BLaER1 treated with 17β-estradiol and CSF1 and Interleukin-3, amounts not matched to agents 10 nM and 100 nM (cell line): Measurements from ENCODE around the gene NTM.

Source experiments
- H3K27ac ChIP-seq, 11 experiments: shearing (Covaris generic); formaldehyde crosslinking; 2 replicates each; pipeline ENCODE4 v1.8.1; 2022
- H3K27me3 ChIP-seq, 11 experiments: shearing (Covaris generic); formaldehyde crosslinking; 2 replicates each; pipeline ENCODE4 v1.8.1; 2022
- H3K36me3 ChIP-seq, 11 experiments: shearing (Covaris generic); formaldehyde crosslinking; 2 replicates each; pipeline ENCODE4 v1.8.1; 2022
- H3K4me1 ChIP-seq, 10 experiments: shearing (Covaris generic); formaldehyde crosslinking; 2 replicates each; pipeline ENCODE4 v1.8.1; 2022
- H3K4me2 ChIP-seq, 11 experiments: shearing (Covaris generic); formaldehyde crosslinking; 2 replicates each; pipeline ENCODE4 v1.8.1; 2022
- H3K4me3 ChIP-seq, 10 experiments: shearing (Covaris generic); formaldehyde crosslinking; 2 replicates each; pipeline ENCODE4 v1.8.1; 2022
- H3K9ac ChIP-seq, 11 experiments: shearing (Covaris generic); formaldehyde crosslinking; 2 replicates each; pipeline ENCODE4 v1.8.1; 2022
- H3K9me3 ChIP-seq, 11 experiments: shearing (Covaris generic); formaldehyde crosslinking; replicated peaks in 1 of 11; 2 replicates each; pipeline ENCODE4 v1.8.1; 2022
- H4K20me1 ChIP-seq, 11 experiments: shearing (Covaris generic); formaldehyde crosslinking; 2 replicates each; pipeline ENCODE4 v1.8.1; 2022
- Cebpa-rat ChIP-seq, 11 experiments: shearing (Covaris generic); IDR thresholded peaks; 2 replicates each; pipeline ENCODE4 v1.8.1; 2022

NTM gene

DNA sequence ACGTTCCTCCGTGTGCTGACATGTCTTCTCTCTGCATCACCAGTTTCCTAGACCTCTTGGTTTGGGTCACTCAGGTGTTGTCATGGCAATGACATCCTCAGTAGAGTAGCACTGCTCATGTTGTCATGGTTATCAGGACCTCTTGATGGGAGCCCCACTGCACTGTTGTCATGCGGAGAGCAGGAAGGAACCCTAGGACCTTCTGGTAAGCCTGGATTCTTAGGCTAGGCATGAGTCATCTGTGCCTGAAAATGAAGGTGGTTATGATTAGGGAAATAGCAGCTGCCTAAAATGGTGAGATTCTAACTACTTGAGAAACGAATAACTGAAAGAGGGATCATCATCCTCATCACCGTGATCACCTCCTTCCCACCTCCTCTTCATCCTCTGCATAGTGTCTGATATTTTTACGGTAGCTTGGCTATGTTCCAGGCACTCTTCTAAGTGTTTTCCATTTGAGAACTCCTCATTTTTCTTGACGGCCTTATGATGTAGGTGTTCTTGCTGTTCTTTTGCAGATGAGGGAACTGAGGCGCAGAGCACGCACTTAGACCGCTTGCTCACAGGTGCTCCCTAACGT lies 858.4 kb downstream of the NTM start:
- Histone ChIP-seq H3K4me1 (no peaks in the 10 kb centered on the region), H3K9ac (no peak overlapping the region), H3K27ac (no peak overlapping the region), H3K4me3 (no peak overlapping the region), H3K36me3 (no peaks in the 10 kb centered on the region), H4K20me1 (no peaks in the 10 kb centered on the region), H3K9me3 (no peaks in the 10 kb centered on the region), H3K27me3 (no peaks in the 10 kb centered on the region), H3K4me2 (no peak overlapping the region)
- TF ChIP-seq Cebpa-rat (IDR thresholded peaks at IDR 0.05), result no peak

DNA sequence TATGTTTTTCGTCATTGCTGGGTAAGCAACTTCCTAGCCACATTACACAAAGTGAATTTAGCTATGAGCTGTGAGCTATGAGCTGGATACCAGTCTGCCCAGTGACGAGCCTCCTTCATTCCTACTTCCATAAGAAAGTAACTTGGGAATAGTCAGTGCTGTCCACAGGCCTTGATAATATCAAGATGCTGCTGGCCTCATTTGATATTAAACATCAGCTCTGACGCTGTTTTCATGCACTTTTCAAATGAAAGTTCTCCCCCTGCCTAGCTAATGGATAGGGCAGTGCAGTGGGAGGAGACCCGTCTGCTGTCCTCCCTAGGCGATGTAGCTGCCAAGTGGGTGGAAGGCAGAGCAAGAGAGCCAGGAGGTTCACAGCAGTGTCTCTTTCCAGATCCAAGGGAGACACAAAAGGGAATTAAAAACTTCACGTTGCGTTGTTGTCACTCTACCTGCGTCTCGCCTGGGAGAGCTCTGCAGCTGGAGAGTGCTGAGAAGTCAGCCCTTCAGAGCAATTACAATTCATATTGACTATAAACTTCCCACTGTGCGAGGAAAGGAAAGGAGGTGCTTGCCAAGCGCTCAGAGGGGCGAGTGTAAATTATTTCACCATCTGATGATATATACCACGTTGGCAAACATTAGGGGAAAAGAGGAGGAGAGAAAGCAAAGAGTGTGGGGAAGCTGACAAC lies 861.4 kb downstream of the NTM start:
- Histone ChIP-seq H4K20me1 (no peaks in the 10 kb centered on the region), H3K9ac (no peak overlapping the region), H3K4me2 (no peak overlapping the region), H3K4me3 (no peak overlapping the region), H3K27ac (no peak overlapping the region), H3K4me1 (no peaks in the 10 kb centered on the region), H3K27me3 (no peaks in the 10 kb centered on the region), H3K36me3 (no peaks in the 10 kb centered on the region), H3K9me3 (no peaks in the 10 kb centered on the region)
- no peak for TF ChIP-seq Cebpa-rat (IDR thresholded peaks at IDR 0.05)

DNA sequence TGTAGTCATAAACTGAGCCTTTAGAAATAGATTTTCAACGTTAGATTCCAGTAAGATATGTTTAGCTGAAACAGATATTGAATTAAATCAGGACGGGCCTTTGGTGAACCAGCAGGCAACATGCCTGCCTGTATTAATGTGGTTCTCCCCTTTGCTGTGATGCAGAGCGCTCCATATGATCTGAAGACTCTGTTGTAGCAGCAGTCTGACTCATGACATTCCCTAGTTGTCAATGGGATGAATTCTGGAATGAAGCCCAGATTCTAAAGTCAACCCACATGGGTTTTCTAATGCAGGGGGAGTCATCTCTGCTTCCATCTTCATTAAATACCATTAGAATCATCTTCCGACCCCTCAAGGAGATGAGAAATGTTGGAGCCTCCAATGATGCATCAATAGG lies 864.5 kb downstream of the NTM start:
- Histone ChIP-seq H3K9ac (no peak overlapping the region), H3K4me1 (no peaks in the 10 kb centered on the region), H3K9me3 (no peaks in the 10 kb centered on the region), H3K4me2 (no peak overlapping the region), H3K36me3 (no peaks in the 10 kb centered on the region), H4K20me1 (no peaks in the 10 kb centered on the region), H3K27ac (no peak overlapping the region), H3K27me3 (no peaks in the 10 kb centered on the region), H3K4me3 (no peak overlapping the region)
- no peak for TF ChIP-seq Cebpa-rat (IDR thresholded peaks at IDR 0.05)

DNA sequence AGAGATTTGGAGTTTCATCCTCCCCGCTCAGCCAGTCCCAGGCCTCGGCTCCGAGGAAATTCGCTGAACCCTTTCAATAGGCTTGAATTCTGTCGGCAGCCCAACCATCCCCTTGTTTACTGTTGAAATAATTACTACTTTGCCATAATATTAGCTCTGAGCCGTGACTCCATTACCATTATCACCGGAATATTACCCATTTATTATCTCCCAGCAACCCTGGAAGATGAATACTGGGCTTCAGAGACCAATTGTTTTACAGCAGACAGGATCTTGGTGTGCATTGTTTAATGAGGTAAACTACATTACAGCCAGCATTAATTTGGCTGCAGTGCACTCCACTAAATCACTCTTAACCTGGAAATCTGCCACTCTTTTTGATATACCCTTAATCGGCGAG lies 867.4 kb downstream of the NTM start:
- no peak overlapping the region for H3K27ac ChIP-seq
- no peaks in the 10 kb centered on the region for H3K27me3 ChIP-seq
- H3K4me1 ChIP-seq, result no peaks in the 10 kb centered on the region
- TF ChIP-seq Cebpa-rat (IDR thresholded peaks at IDR 0.05), result no peak
- no peak overlapping the region for H3K4me2 ChIP-seq
- no peak overlapping the region for H3K4me3 ChIP-seq
- no peaks in the 10 kb centered on the region for H3K36me3 ChIP-seq
- H4K20me1 ChIP-seq, result no peaks in the 10 kb centered on the region
- no peaks in the 10 kb centered on the region for H3K9me3 ChIP-seq
- H3K9ac ChIP-seq, result no peak overlapping the region

- Histone ChIP-seq H3K4me1 (no peaks in the 10 kb centered on the region), H3K9ac (no peak overlapping the region), H3K4me2 (no peak overlapping the region), H3K36me3 (no peaks in the 10 kb centered on the region), H4K20me1 (no peaks in the 10 kb centered on the region), H3K27me3 (no peaks in the 10 kb centered on the region), H3K9me3 (no peaks in the 10 kb centered on the region), H3K4me3 (no peak overlapping the region), H3K27ac (no peak overlapping the region)
- TF ChIP-seq Cebpa-rat (IDR thresholded peaks at IDR 0.05), result no peak
Observed at GRCh38 chr11:132238331-132238866, 868.0 kb downstream of the NTM start.

DNA sequence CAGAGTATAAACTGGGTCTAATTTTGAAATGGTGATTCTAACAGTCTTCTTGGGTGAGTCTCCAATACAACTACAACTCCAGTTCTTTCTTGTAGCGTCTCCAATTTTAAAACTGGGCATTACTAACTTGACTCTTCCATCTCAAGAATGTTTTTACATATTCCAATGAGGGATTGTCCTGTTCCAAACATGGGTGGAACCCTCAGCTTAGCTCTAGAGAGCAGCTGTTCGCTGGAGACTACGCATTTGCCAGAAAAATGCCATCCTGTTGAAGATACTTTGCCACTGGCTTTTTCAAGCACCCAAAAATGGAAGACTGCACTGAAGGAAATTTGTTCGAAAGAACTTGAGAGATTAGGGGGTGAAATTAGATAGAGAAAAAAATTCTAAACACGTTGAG lies 870.0 kb downstream of the NTM start:
- no peaks in the 10 kb centered on the region for H3K9me3 ChIP-seq
- no peak overlapping the region for H3K4me2 ChIP-seq
- H3K36me3 ChIP-seq, result no peaks in the 10 kb centered on the region
- H3K27me3 ChIP-seq, result no peaks in the 10 kb centered on the region
- H3K27ac ChIP-seq, result no peak overlapping the region
- no peak overlapping the region for H3K9ac ChIP-seq
- H3K4me1 ChIP-seq, result no peaks in the 10 kb centered on the region
- H4K20me1 ChIP-seq, result no peaks in the 10 kb centered on the region
- no peak overlapping the region for H3K4me3 ChIP-seq
- TF ChIP-seq Cebpa-rat (IDR thresholded peaks at IDR 0.05), result no peak

DNA sequence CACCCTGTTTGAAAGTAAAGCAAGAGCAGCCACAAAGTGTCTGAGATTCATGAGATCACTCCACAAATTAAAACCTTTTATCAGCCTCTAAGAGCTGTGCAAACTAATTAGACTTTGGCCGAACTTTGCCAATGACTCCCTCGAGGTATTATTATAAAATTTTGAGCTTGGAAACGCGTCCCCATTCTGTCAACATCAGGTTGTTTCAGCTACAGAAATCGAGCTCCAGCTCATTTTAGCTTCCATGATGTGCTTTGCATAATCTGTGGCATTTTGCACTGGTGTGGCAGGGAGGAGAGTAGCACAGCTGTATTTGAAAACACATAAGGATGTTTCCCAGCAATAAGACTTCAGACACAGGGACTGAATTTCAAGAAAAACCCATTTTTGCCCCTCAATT lies 872.2 kb downstream of the NTM start:
- Histone ChIP-seq H3K9me3 (no peaks in the 10 kb centered on the region), H3K27ac (no peak overlapping the region), H3K4me3 (no peak overlapping the region), H4K20me1 (no peaks in the 10 kb centered on the region), H3K9ac (no peak overlapping the region), H3K36me3 (no peaks in the 10 kb centered on the region), H3K27me3 (no peaks in the 10 kb centered on the region), H3K4me1 (no peaks in the 10 kb centered on the region), H3K4me2 (no peak overlapping the region)
- TF ChIP-seq Cebpa-rat (IDR thresholded peaks at IDR 0.05), result no peak

- no peaks in the 10 kb centered on the region for H3K36me3 ChIP-seq
- H3K4me2 ChIP-seq, result no peak overlapping the region
- no peaks in the 10 kb centered on the region for H3K9me3 ChIP-seq
- TF ChIP-seq Cebpa-rat (IDR thresholded peaks at IDR 0.05), result no peak
- no peaks in the 10 kb centered on the region for H3K27me3 ChIP-seq
- no peak overlapping the region for H3K27ac ChIP-seq
- no peaks in the 10 kb centered on the region for H4K20me1 ChIP-seq
- no peak overlapping the region for H3K9ac ChIP-seq
- no peaks in the 10 kb centered on the region for H3K4me1 ChIP-seq
- H3K4me3 ChIP-seq, result no peak overlapping the region
Observed at GRCh38 chr11:132244846-132245245, 874.4 kb downstream of the NTM start.

GRCh38 chr11:132245403-132246385 lies 875.3 kb downstream of the NTM start:
- no peak overlapping the region for H3K4me2 ChIP-seq
- H3K9ac ChIP-seq, result no peak overlapping the region
- no peaks in the 10 kb centered on the region for H3K27me3 ChIP-seq
- H3K4me1 ChIP-seq, result no peaks in the 10 kb centered on the region
- H3K9me3 ChIP-seq, result peaks cover 0 to 6% (median 0%) of the 10 kb centered on the region in 11 experiments; a peak in 1 of 22 replicates
- H4K20me1 ChIP-seq, result no peaks in the 10 kb centered on the region
- no peaks in the 10 kb centered on the region for H3K36me3 ChIP-seq
- no peak overlapping the region for H3K4me3 ChIP-seq
- no peak for TF ChIP-seq Cebpa-rat (IDR thresholded peaks at IDR 0.05)
- H3K27ac ChIP-seq, result no peak overlapping the region
